ENCODE data around the gene CAPN2.

DNA sequence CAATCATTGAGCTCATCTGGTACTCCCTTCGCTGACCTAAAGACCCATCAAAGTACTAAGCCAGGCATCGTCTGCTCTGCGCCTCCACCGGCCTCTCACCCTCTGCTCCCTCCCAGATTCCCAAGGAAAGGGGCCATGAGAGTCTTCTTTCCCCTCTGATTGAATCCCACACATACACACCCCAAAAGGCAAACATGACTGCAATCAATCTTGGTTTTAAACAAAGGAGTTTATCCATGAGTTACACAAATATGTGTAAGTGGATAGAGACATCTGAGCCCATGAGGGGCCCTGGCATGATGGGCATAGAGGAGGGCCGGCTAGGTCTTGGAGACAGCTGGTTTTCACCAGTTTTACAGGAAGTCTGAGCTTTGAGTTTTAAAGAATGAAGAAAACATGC lies 50.9 kb downstream of the CAPN2 start:
- no peak for TF ChIP-seq ZNF274 (IDR thresholded peaks at IDR 0.05; ENCODE audit: low read depth, low read length)
- TF ChIP-seq SUZ12 (IDR thresholded peaks at IDR 0.05; ENCODE audit: extremely low read depth, insufficient read depth, insufficient read length): no peak

All from NT2/D1 (cell line).